HG03342 (cell line): ENCODE results near the gene PIEZO2.

ENCODE experiments used
- ATAC-seq: cut with Tn5 transposase; IDR thresholded peaks from one replicate; pipeline ENCODE4 v1.9.1; 2021; ENCODE audit warnings: mild to moderate bottlenecking, moderate library complexity; ENCODE audit not compliant: unreplicated experiment

The PIEZO2 gene

GRCh38 chr18:10754128-10754527 lies 395.2 kb downstream of the PIEZO2 start:
- no peak for ATAC-seq

GRCh38 chr18:10752382-10752781 lies 397.0 kb downstream of the PIEZO2 start:
- no peak for ATAC-seq

GRCh38 chr18:10751653-10752052 lies 397.7 kb downstream of the PIEZO2 start:
- ATAC-seq: no peak

- no peak for ATAC-seq
Observed at GRCh38 chr18:10750191-10751035, 399.0 kb downstream of the PIEZO2 start.

- ATAC-seq: no peak
Observed at GRCh38 chr18:10748641-10749040, 400.7 kb downstream of the PIEZO2 start.

- ATAC-seq: no peak
Observed at GRCh38 chr18:10745971-10746370, 403.4 kb downstream of the PIEZO2 start.

GRCh38 chr18:10745219-10745618 lies 404.1 kb downstream of the PIEZO2 start:
- ATAC-seq: no peak

- ATAC-seq: no peak
Observed at GRCh38 chr18:10743766-10744165, 405.6 kb downstream of the PIEZO2 start.

GRCh38 chr18:10739152-10739551 lies 410.2 kb downstream of the PIEZO2 start:
- ATAC-seq: no peak

GRCh38 chr18:10736984-10737383 lies 412.4 kb downstream of the PIEZO2 start:
- ATAC-seq: no peak

GRCh38 chr18:10732990-10733389 lies 416.4 kb downstream of the PIEZO2 start:
- no peak for ATAC-seq

GRCh38 chr18:10727477-10727876 lies 421.9 kb downstream of the PIEZO2 start:
- no peak for ATAC-seq

- no peak for ATAC-seq
Observed at GRCh38 chr18:10726198-10727068, 422.9 kb downstream of the PIEZO2 start.

GRCh38 chr18:10724666-10725065 lies 424.7 kb downstream of the PIEZO2 start:
- no peak for ATAC-seq

- no peak for ATAC-seq
Observed at GRCh38 chr18:10723496-10723895, 425.9 kb downstream of the PIEZO2 start.

- ATAC-seq: no peak
Observed at GRCh38 chr18:10718809-10719208, 430.6 kb downstream of the PIEZO2 start.

- ATAC-seq: no peak
Observed at GRCh38 chr18:10715791-10716190, 433.6 kb downstream of the PIEZO2 start.

GRCh38 chr18:10713409-10713808 lies 436.0 kb downstream of the PIEZO2 start:
- no peak for ATAC-seq

- no peak for ATAC-seq
Observed at GRCh38 chr18:10707294-10707693, 442.1 kb downstream of the PIEZO2 start.

- no peak for ATAC-seq
Observed at GRCh38 chr18:10705786-10706185, 443.6 kb downstream of the PIEZO2 start.

- no peak for ATAC-seq
Observed at GRCh38 chr18:10705291-10705690, 444.1 kb downstream of the PIEZO2 start.

GRCh38 chr18:10702206-10702605 lies 447.2 kb downstream of the PIEZO2 start:
- no peak for ATAC-seq
